SH-SY5Y (cell line): ENCODE data around the gene WRAP53.

Source experiments
- GATA2 ChIP-seq: IDR thresholded peaks from 2 replicates; pipeline ENCODE4 v1.6.1; 2011; ENCODE audit warnings: mild to moderate bottlenecking, low read depth, low read length
- GATA3 ChIP-seq: IDR thresholded peaks from 2 replicates; pipeline ENCODE4 v1.6.1; 2011; ENCODE audit warnings: low read depth, mild to moderate bottlenecking, low read length, moderate library complexity

The WRAP53 gene

GRCh38 chr17:7687908-7688807, at the start of gene WRAP53:
WRAP53 (plus strand) TSS chr17:7688477; CDS start chr17:7688649, 172 bp downstream.
- TF ChIP-seq GATA3 (no peak), GATA2 (no peak)

- TF ChIP-seq GATA2 (no peak), GATA3 (no peak)
These were observed 47.5 kb upstream of the WRAP53 start for GRCh38 chr17:7640783-7641182.

- TF ChIP-seq GATA3 (no peak), GATA2 (no peak)
These were observed 43.5 kb upstream of the WRAP53 start for GRCh38 chr17:7644775-7645174.

DNA sequence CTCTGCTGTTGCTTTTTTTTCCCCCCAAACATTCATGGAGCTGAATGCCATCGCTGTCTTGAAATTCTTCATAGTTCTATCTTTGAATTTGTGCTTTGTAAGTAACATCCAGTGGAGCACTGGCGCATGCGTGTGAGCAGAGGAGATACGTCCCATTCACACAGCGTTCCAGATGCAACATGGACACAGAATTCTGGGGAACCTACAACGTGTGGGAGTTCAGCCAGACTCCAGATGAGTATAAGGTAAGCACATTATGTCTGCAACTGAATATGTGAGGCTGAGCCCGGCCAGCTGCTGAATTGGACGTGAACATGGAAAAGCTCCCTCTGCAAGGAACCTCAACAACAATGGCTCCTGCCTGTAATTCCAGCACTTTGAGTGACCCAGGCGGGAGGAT, 41.8 kb upstream of the WRAP53 start:
- TF ChIP-seq GATA3 (no peak), GATA2 (no peak)

DNA sequence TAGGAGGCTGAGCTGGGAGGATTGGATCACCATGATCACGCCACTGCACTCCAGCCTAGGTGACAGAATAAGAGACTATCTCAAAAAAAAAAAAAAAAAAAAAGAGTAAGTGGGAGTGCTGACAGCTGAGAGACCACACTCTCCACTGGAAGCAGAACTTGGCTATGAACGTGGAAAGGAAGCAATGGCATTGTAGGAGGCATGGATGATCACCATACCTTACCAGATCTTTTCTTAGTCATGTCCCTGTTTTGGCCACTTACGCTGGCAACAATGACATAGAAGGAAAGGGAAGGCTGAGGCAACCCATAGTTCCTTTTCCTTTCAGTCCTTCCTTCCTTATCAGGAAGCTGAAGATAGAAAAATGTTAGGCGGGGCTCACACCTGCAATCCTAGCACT, 41.3 kb upstream of the WRAP53 start:
- TF ChIP-seq GATA3 (no peak), GATA2 (no peak)

DNA sequence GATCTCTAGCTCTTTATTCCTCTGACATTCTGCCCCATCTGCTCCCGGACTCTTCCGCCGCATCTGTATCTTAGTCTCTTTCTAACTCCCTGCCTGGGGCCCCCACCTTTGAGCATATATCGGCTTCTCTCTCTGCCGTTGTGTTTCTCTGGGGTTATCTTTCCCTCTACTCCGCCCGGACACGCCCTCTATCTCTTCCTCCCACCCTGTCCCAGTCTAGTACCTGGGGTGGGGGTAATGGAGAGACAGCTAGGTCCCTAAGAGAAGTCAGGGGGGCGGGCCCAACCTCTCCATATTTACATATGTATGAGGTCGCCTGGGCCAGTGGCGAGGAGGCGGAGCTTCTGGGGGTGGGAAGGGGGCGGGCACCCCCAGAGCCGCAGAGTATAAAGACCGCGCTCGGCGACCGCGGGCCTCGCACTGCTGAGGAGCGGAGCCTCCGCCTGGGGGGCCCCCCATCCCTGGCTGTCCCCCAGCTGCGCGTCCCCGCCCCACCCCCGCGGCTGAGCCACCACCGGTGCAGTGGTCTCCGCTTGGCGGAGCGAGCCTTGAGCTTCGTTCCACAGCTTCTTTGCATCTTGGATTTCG, 37.7 kb upstream of the WRAP53 start, which contains the start of gene ATP1B2:
Gene ATP1B2, plus strand, starts transcription at position 418 of the 588 bp plus-strand sequence. CDS start 593 bp downstream, outside the sequence.
- TF ChIP-seq GATA3 = no peak
- TF ChIP-seq GATA2 = no peak

GRCh38 chr17:7651097-7651664, 37.1 kb upstream of the WRAP53 start:
- TF ChIP-seq GATA3 (no peak), GATA2 (no peak)

DNA sequence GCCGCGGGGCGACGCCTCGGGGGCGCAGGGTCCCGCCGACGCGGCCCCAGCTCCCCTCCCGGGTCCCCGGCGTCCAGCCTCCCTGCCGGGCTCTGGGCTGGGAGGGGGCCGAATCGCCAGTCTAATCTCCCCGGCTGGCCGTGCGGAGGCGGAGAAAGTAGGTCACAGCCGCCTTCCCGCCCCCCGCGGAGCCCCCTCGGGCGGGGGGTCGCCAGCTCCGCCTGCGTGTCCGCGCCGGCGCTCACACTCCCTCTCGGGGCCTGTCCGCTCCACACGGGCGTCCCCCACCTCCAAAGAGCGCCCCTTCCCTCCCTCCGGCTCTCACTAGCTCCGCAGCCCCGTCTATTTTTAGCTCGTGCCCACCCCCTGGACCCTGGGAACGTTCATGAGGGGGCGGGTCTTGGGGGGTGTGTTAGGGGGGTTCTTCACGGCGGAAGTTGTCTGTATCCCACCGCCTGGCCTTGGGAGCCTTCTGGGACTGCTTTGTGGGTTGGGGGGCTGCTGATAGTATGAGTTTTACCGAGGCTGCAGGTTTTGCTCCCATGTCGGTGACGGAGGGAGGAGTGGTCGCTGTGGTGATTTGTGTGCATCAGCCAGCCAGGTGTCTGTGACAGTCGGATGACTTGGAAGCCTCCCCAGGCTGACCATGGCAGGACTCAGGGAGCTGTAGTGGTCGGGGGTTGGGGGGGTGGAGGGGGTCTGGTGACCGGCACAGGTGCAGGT, 36.5 kb upstream of the WRAP53 start:
- TF ChIP-seq GATA2 (no peak), GATA3 (no peak)

DNA sequence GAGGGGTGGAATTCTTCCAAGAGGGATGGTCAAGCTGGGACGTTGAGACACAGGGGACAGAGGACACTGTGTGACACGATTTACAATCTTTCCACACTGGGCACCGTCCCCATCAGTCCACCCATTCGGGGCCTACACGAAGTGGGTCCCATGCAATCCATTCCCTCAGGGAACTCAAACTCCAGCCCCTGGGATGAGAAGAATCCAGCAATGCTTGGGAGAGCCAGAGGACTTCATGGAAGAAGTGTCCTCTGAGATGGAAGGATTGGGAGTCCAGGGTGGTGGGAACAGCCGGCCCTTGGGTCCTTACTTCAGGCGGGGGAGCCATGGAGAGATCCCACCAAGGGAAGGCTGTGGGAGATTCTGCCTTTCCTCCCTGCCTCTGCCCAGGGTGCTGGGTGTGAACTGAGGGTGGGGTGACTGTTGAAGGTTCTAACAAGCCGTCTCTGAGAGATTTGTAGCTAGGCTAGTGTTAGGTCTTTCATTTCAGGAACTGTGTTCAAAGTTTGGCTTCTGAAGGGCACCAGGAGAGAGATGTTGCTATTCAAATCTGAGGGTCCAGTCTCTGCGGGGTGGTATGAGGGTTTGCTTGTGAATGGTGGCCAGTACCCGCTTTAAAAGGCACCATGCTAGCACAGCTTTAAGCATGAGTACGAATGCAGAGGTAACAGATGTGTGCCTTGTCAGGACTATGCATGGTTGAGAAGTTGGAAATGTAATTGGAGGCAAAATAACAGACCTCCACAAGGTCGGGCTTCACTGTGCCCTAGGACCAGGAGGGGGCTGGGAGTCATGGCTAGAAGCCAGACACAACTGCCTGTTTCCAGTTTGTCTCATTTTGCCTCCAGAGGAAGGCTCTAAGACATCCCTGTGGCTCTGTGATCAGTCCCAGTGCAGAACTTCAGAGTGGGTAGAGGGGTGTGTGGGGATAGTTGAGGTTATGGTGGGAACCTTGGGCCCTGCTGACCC, 35.6 kb upstream of the WRAP53 start:
- TF ChIP-seq GATA3 (no peak), GATA2 (no peak)

- TF ChIP-seq GATA3 (no peak), GATA2 (no peak)
These were observed 33.3 kb upstream of the WRAP53 start for GRCh38 chr17:7654832-7655540.

DNA sequence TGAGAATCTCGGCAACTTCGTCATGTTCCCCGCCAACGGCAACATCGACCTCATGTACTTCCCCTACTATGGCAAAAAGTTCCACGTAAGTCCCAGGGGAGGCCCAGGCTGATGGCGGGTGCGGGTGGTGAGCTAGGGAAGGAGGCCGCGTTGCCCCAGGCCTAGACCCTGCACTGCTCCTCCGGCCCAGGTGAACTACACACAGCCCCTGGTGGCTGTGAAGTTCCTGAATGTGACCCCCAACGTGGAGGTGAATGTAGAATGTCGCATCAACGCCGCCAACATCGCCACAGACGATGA, 32.8 kb upstream of the WRAP53 start:
- TF ChIP-seq GATA3 = no peak
- TF ChIP-seq GATA2 = no peak

- TF ChIP-seq GATA2 = no peak
- no peak for TF ChIP-seq GATA3
These were observed 31.2 kb upstream of the WRAP53 start for GRCh38 chr17:7656958-7657609.
